Stimulated activated naive B cell treated with anti-CD40 and anti-IgM and Interleukin-4, amounts not matched to agents 10 μg/mL and 1 μg/mL and 100 μg/mL, for 72 hours (primary cell): ENCODE measurements around the gene SYNJ2.
A peak's percentile ranks its signal among the peaks of the same experiment; 100 is the strongest.
"Not testable (repeated sequence)": the region's sequence is repeated elsewhere in the genome, so short reads cannot be mapped to it uniquely, and the experiment has no call there.

ENCODE experiments used
- ATAC-seq, 2 donors: fragments of 150-1000 bp; cut with Tn5 transposase; replicated peaks; 2 replicates each; pipeline ENCODE4 v1.10.0; 2021; ENCODE audit warnings: moderate library complexity in 1 of 2
- DNase-seq: peaks from one replicate; pipeline ENCODE4 v3.0.0; 2021
- H3K27ac Mint-ChIP-seq: one replicate; pipeline ENCODE4 v1.8.0; 2022; ENCODE audit warnings: mild to moderate bottlenecking, mixed read lengths
- H3K27me3 Mint-ChIP-seq, 2 donors: one replicate each; pipeline ENCODE4 v1.8.0; 2022; ENCODE audit warnings: mixed read lengths in 2 of 2
- H3K36me3 Mint-ChIP-seq, 2 donors: one replicate each; pipeline ENCODE4 v1.8.0; 2022; ENCODE audit warnings: mixed read lengths in 2 of 2, mild to moderate bottlenecking in 1 of 2
- H3K4me1 Mint-ChIP-seq, 2 donors: one replicate each; pipeline ENCODE4 v1.8.0; 2022; ENCODE audit warnings: mixed read lengths in 2 of 2, mild to moderate bottlenecking in 1 of 2
- H3K4me3 Mint-ChIP-seq, 2 donors: one replicate each; pipeline ENCODE4 v1.8.0; 2022; ENCODE audit warnings: mild to moderate bottlenecking in 2 of 2, mixed read lengths in 2 of 2, moderate library complexity in 1 of 2
- H3K9me3 Mint-ChIP-seq, 2 donors: one replicate each; pipeline ENCODE4 v1.8.0; 2022; ENCODE audit warnings: mixed read lengths in 2 of 2, mild to moderate bottlenecking in 1 of 2

SYNJ2 gene

DNA sequence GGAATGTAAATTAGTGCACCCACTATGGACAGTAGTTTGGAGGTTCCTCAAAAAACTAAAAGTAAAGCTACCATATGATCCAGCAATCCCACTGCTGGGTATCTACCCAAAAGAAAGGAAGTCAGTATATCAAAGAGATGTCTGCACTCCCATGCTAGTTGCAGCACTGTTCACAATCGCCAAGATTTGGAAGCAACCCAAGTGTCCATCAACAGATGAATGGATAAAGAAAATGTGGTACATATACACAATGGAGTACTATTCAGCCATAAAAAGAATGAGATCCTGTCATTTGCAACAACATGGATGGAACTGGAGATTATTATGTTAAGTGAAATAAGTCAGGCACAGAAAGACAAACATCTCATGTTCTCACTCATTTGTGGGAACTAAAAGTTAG lies 30.8 kb upstream of the SYNJ2 start:
- Mint-ChIP-seq H3K4me1 (peaks cover 10 to 15% of the 10 kb centered on the region in 2 donors), H3K9me3 (peaks cover 10 to 15% of the 10 kb centered on the region in 2 donors)

GRCh38 chr6:157951828-157952227 lies 29.8 kb upstream of the SYNJ2 start:
- Mint-ChIP-seq H3K9me3 (peaks cover 10 to 15% of the 10 kb centered on the region in 2 donors), H3K27ac (no peak overlapping the region), H3K27me3 (no peaks in the 10 kb centered on the region)

More for the DNA sequence above, 30.8 kb upstream of the SYNJ2 start:
- H3K36me3 Mint-ChIP-seq = peaks cover 19 to 30% of the 10 kb centered on the region in 2 donors
- H3K4me3 Mint-ChIP-seq, H3K27ac Mint-ChIP-seq, DNase-seq, ATAC-seq, H3K27me3 Mint-ChIP-seq: not testable (repeated sequence)

GRCh38 chr6:157952861-157953351 lies 28.8 kb upstream of the SYNJ2 start:
- no peaks in the 10 kb centered on the region for H3K27me3 Mint-ChIP-seq
- H3K9me3 Mint-ChIP-seq = peaks cover 10 to 16% of the 10 kb centered on the region in 2 donors
- no peak overlapping the region for H3K27ac Mint-ChIP-seq
- no peak overlapping the region for H3K4me3 Mint-ChIP-seq
- H3K4me1 Mint-ChIP-seq = peaks cover 0 to 7% of the 10 kb centered on the region in 2 donors
- ATAC-seq = no peak
- H3K36me3 Mint-ChIP-seq = peaks cover 7 to 15% of the 10 kb centered on the region in 2 donors
- no peak for DNase-seq

More at GRCh38 chr6:157951828-157952227, 29.8 kb upstream of the SYNJ2 start:
- Mint-ChIP-seq H3K4me3 (no peak overlapping the region), H3K4me1 (peaks cover 6 to 7% of the 10 kb centered on the region in 2 donors), H3K36me3 (peaks cover 10 to 20% of the 10 kb centered on the region in 2 donors)
- DNase-seq (no peak), ATAC-seq (no peak)

DNA sequence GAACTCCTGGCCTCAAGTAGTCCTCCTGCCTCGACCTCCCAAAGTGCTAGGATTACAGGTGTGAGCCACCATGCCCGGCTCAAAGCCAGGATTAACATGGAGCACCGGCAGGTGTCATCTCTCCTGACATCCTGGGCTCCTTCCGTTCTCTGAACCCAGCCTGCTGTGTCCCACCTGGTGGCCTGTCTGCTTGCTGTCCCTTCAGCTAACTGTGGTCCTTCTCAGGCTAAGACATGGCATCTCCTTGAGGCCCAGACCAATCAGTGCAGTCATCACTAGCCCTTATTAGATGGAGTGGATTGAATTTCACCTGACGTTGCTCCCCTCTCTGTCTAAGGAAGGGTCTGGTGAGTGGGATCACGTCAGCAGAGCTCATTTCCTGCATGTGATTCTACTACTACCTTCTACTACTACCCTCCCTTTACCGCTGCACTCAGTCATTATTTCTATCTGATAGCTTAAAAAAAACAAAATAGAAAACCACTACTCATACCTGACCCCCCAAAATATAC lies 28.0 kb upstream of the SYNJ2 start:
- no peak overlapping the region for H3K4me3 Mint-ChIP-seq
- H3K9me3 Mint-ChIP-seq = peaks cover 13 to 15% of the 10 kb centered on the region in 2 donors

DNA sequence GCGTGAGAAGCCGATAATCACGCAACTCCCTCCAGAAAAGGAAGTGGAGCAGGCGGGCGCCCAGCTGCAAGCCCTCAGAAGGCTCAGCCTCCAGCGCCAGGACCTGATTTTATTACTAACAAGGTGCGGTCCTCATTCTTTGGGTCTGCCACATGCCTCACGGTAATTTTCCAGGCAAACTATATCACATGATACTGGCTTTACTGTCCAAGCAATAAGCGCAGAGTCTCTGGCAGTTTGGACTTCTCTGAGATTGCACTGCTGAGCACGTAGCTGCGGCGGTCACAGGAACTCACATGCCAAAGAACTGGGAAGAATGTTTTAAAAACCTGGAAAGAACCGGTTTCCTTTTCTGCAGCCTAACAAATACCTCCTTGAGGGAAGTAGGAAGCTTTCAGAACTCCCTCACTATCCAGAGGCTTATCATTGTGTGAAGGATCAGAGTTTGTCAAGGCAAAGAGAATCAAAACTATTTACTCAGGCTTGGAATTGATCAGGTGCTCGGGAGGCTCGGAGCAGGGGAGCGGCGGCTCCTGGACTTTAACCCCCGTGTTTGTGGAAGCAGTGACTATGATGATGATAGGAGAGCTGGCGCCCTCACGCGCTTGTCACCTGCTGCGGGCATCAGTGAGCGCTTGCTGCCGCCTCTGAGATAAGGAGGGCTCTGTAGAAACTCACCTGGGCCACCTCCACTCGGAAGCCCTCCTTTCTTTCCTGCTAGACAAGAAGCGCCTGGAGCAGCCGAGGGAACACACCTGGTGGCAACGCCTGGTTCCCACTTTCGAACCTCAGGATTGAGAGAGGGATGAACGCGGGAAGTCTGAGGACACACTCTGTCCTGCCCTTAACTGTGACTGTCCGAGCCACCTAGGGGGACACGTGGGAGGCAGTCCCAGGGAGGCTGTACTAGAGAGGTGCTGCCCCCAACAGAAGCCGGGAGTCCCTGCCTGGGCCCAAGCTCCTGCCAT lies 27.2 kb upstream of the SYNJ2 start:
- H3K4me3 Mint-ChIP-seq = no peak overlapping the region

More for the DNA sequence above, 28.0 kb upstream of the SYNJ2 start:
- Mint-ChIP-seq H3K4me1 (peaks cover 0 to 7% of the 10 kb centered on the region in 2 donors), H3K27me3 (no peaks in the 10 kb centered on the region), H3K27ac (no peak overlapping the region), H3K36me3 (peaks cover 11 to 14% of the 10 kb centered on the region in 2 donors)
- no peak for DNase-seq
- ATAC-seq = peak; percentile 38 to 48

DNA sequence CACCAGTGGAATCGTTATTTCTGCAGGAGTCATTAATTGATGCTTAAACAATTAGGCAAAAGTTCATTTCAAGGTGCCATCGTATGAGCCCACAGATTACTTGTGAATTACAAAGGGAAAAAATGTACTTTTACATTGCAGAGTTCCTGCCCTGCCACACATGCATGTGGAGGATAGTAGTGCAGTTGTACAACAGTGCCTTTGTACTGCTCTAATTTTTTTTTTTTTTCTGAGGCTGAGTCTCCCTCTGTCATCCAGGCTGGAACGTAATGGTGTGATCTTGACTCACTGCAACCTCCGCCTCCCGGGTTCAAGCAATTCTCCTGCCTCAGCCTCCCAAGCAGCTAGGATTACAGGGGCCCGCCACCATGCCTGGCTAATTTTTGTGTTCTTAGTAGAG lies 26.0 kb upstream of the SYNJ2 start:
- H3K27ac Mint-ChIP-seq = no peak overlapping the region
- peaks cover 14 to 27% of the 10 kb centered on the region in 2 donors for H3K9me3 Mint-ChIP-seq
- DNase-seq (no peak), ATAC-seq (no peak)
- peaks cover 0 to 7% of the 10 kb centered on the region in 2 donors for H3K4me1 Mint-ChIP-seq
- H3K4me3 Mint-ChIP-seq = no peak overlapping the region
- no peaks in the 10 kb centered on the region for H3K27me3 Mint-ChIP-seq
- H3K36me3 Mint-ChIP-seq = peaks cover 14 to 23% of the 10 kb centered on the region in 2 donors

More for the DNA sequence above, 27.2 kb upstream of the SYNJ2 start:
- no peaks in the 10 kb centered on the region for H3K27me3 Mint-ChIP-seq
- ATAC-seq = peak; percentile 12 to 33
- H3K36me3 Mint-ChIP-seq = peaks cover 11 to 17% of the 10 kb centered on the region in 2 donors
- H3K4me1 Mint-ChIP-seq = peaks cover 0 to 7% of the 10 kb centered on the region in 2 donors
- peaks cover 15 to 19% of the 10 kb centered on the region in 2 donors for H3K9me3 Mint-ChIP-seq
- no peak overlapping the region for H3K27ac Mint-ChIP-seq
- DNase-seq = no peak

DNA sequence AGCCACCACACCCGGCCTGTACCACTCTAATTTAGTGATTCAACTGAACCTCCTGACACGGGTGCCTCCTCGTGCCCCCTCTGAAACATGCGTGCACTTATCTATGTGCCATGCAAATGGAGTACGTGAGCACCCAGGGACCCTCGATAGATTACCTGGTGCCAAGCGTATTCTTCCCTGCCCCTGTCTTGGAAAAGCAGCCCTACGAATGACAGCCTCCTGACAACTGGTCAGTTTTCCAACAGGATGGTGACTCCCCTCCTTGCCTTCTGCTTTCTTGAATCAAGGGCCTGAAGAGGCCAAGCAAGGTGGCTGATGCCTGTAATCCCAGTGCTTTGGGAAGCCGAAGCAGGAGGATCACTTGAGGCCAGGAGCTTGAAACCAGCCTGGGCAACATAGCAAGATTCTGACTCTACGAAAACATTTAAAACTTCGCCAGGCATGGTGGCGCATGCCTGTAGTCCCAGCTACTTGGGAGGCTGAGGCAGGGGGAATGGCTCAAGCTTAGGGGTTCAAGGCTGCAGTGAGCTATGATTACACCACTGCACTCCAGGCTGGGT lies 25.4 kb upstream of the SYNJ2 start:
- ATAC-seq (no peak), DNase-seq (no peak)
- no peak overlapping the region for H3K4me3 Mint-ChIP-seq
- peaks cover 14 to 22% of the 10 kb centered on the region in 2 donors for H3K9me3 Mint-ChIP-seq
- H3K27ac Mint-ChIP-seq = no peak overlapping the region
- H3K36me3 Mint-ChIP-seq = peaks cover 14 to 26% of the 10 kb centered on the region in 2 donors
- peaks cover 0 to 7% of the 10 kb centered on the region in 2 donors for H3K4me1 Mint-ChIP-seq
- peaks cover 0 to 3% of the 10 kb centered on the region in 2 donors for H3K27me3 Mint-ChIP-seq

DNA sequence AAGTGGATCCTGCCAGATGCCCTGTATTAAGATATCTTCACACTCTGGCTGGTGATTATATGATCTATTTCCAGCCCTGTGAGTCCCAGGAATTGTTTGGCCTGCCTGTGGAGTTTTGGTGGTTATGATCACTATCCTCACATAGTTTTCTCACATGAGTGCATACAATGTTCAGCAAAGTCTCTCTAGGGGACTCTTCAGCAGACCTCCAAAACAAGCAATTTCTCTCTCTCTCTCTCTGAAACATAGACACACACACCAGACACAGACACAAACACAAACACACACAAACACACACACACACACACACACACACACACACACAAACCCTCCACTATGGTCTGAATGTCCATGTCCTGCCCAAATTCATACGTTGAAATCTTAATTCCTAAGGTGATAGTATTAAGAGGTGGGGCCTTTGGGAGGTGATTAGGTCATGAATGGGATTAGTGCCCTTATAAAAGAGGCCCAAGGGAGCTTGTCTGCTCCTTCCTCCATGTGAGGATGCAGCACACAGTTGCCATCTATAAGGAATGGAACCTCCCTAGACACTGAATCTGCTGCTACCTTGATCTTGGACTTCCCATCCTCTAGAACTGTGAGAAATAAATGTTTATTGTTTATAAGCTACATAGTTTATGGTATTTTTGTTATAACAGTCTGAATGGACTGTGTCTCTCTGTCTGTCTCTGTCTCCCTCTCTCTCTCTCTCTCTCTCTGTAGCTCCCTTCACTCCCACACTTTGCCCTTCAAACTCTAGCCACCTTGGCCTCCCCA lies 22.0 kb upstream of the SYNJ2 start:
- H3K9me3 Mint-ChIP-seq = peaks cover 14 to 22% of the 10 kb centered on the region in 2 donors
- DNase-seq = no peak
- H3K27me3 Mint-ChIP-seq = peaks cover 0 to 19% of the 10 kb centered on the region in 2 donors
- ATAC-seq = no peak
- H3K27ac Mint-ChIP-seq = no peak overlapping the region
- H3K36me3 Mint-ChIP-seq = peaks cover 16 to 29% of the 10 kb centered on the region in 2 donors
- peaks cover 7 to 9% of the 10 kb centered on the region in 2 donors for H3K4me1 Mint-ChIP-seq
- no peak overlapping the region for H3K4me3 Mint-ChIP-seq

DNA sequence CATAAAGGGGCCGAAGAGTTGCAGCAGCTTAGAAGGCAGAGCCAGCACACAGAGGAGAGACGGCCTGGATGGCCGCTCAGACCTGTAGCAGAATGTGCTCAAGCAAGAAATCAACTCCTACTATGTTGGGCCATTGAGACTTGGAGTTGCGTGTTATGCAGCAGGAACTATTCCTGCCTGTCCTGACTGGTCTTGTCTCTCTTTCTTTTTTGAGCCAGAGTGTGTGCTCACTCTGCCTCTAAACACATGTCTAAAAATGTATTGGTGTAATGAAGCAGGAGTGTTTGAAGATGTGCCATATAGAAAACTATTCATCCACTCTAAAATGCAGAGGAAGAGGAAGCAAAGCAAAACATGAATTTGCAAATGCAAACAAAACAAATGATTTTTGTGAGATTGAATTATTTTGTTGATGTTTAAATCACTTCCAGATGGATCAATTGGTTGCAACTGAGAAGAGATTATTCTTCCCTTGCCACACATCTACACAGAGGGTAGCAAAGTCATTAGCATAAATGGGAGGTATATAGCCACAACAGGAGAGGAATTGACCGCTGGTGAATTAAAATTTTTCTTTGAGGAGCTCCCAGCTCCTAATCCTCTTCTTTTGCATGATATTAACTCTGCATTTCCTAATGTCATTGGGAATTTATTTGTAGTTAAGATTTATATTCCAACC lies 20.4 kb upstream of the SYNJ2 start:
- Mint-ChIP-seq H3K9me3 (peaks cover 17 to 26% of the 10 kb centered on the region in 2 donors), H3K4me1 (peaks cover 7 to 9% of the 10 kb centered on the region in 2 donors), H3K4me3 (no peak overlapping the region), H3K27me3 (peaks cover 0 to 19% of the 10 kb centered on the region in 2 donors), H3K27ac (no peak overlapping the region), H3K36me3 (peaks cover 16 to 29% of the 10 kb centered on the region in 2 donors)
- ATAC-seq (no peak), DNase-seq (no peak)

DNA sequence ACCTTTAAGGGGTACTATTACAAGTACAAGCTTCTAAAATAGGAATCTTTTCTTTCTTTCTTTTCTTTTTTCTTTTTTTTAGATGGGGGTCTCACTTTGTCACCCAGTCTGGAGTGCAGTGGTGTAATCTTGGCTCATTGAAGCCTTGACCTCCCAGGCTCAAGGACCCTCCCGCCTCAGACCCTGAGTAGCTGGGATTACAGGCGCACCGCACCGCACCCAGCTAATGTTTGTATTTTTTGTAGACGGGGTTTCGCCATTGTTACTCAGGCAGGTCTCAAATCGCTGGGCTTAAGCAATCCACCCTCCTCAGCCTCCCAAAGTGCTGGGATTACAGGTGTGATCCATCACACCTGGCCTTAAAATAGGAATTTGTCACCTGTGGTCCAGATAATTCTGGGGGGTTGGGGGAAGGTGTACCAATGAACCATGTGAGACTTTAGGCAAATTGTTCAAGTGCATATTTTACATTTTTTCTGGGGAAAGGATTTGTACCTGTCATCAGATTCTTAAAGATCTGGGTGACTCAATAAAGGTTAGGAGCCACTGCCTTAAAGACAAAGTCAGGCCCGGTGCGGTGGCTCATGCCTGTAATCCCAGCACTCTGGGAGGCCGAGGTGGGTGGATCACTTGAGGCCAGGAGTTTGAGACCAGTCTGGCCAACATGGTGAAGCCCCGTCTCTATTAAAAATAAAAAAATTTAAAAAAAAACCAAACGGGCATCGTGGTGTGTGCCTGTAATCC lies 19.7 kb upstream of the SYNJ2 start:
- ATAC-seq = no peak
- Mint-ChIP-seq H3K9me3 (peaks cover 17 to 26% of the 10 kb centered on the region in 2 donors), H3K36me3 (peaks cover 16 to 29% of the 10 kb centered on the region in 2 donors), H3K4me3 (no peak overlapping the region), H3K27ac (no peak overlapping the region), H3K27me3 (peaks cover 0 to 19% of the 10 kb centered on the region in 2 donors), H3K4me1 (peaks cover 7 to 9% of the 10 kb centered on the region in 2 donors)
- DNase-seq = no peak

- H3K27me3 Mint-ChIP-seq = peaks cover 0 to 19% of the 10 kb centered on the region in 2 donors
- peaks cover 17 to 26% of the 10 kb centered on the region in 2 donors for H3K9me3 Mint-ChIP-seq
- ATAC-seq (peak; percentile 64 to 66), DNase-seq (no peak)
- peak overlapping the region; percentile 38 for H3K27ac Mint-ChIP-seq
- peaks cover 7 to 9% of the 10 kb centered on the region in 2 donors for H3K4me1 Mint-ChIP-seq
- peaks cover 16 to 29% of the 10 kb centered on the region in 2 donors for H3K36me3 Mint-ChIP-seq
- H3K4me3 Mint-ChIP-seq = peak overlapping the region; percentile 35 to 40
These were observed 18.9 kb upstream of the SYNJ2 start for GRCh38 chr6:157962601-157963302.

DNA sequence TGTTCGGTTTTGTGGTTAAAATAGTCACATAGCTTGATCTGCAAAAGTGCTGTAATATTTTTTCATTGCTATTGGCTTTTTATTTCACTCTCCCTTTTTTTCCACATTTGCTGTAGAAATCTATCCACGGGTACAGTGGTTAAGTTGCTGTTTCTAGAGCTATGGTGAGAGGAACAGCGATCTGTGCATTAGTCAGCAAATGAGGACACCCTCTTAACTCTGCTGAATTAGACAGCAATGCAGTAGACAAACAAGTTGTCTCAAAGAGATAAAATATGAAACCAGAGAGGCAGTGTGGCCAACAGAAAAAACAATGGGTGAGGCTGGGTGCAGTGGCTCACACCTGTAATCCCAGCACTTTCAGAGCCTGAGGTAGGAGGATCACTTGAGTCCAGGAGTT lies 17.6 kb upstream of the SYNJ2 start:
- Mint-ChIP-seq H3K4me1 (peaks cover 7 to 9% of the 10 kb centered on the region in 2 donors), H3K36me3 (peaks cover 7 to 18% of the 10 kb centered on the region in 2 donors), H3K27ac (no peak overlapping the region), H3K9me3 (peaks cover 10 to 15% of the 10 kb centered on the region in 2 donors), H3K4me3 (no peak overlapping the region), H3K27me3 (peaks cover 0 to 19% of the 10 kb centered on the region in 2 donors)
- DNase-seq (no peak), ATAC-seq (no peak)
